Parathyroid adenoma (tissue), 2 donors: ENCODE data around the gene DDX49.

ENCODE experiments used
- H2AFZ ChIP-seq: fragments of 300-600 bp; sonication (generic); one replicate; pipeline ENCODE4 v1.7.0; 2017; ENCODE audit warnings: antibody characterized with exemption, mild to moderate bottlenecking
- H3K27ac ChIP-seq: fragments of 300-600 bp; sonication (generic); one replicate; pipeline ENCODE4 v1.7.0; 2017
- H3K27me3 ChIP-seq: fragments of 300-600 bp; sonication (generic); one replicate; pipeline ENCODE4 v1.7.0; 2017; ENCODE audit warnings: low read length; ENCODE audit not compliant: control insufficient read depth, insufficient read depth
- H3K36me3 ChIP-seq: fragments of 300-600 bp; sonication (generic); one replicate; pipeline ENCODE4 v1.7.0; 2017; ENCODE audit warnings: low read length; ENCODE audit not compliant: control insufficient read depth, insufficient read depth
- H3K4me1 ChIP-seq: fragments of 300-600 bp; sonication (generic); one replicate; pipeline ENCODE4 v1.7.0; 2017; ENCODE audit warnings: control low read depth
- H3K4me2 ChIP-seq: fragments of 300-600 bp; sonication (generic); one replicate; pipeline ENCODE4 v1.7.0; 2017; ENCODE audit warnings: low read length
- H3K4me3 ChIP-seq: fragments of 300-600 bp; sonication (generic); one replicate; pipeline ENCODE4 v1.7.0; 2017; ENCODE audit warnings: low read depth, low read length
- H3K79me2 ChIP-seq: fragments of 300-600 bp; sonication (generic); one replicate; pipeline ENCODE4 v1.7.0; 2017; ENCODE audit warnings: control low read depth
- H3K9ac ChIP-seq: fragments of 300-600 bp; sonication (generic); one replicate; pipeline ENCODE4 v1.7.0; 2017; ENCODE audit warnings: mild to moderate bottlenecking
- H3K9me3 ChIP-seq: fragments of 300-600 bp; sonication (generic); one replicate; pipeline ENCODE4 v1.7.0; 2017; ENCODE audit warnings: low read length; ENCODE audit not compliant: control insufficient read depth
- CTCF ChIP-seq: fragments of 300-600 bp; sonication (generic); IDR thresholded peaks from one replicate; pipeline ENCODE4 v1.7.0; 2017; ENCODE audit warnings: antibody characterized with exemption, mild to moderate bottlenecking
- donor health status: primary hyperparathyroidism.

DDX49 gene

GRCh38 chr19:18961767-18962620 lies 42.5 kb downstream of the DDX49 start:
- H3K4me3 ChIP-seq = no peak overlapping the region
- H3K36me3 ChIP-seq = no peaks in the 10 kb centered on the region
- peaks cover 7% of the 10 kb centered on the region for H3K4me1 ChIP-seq
- H3K27ac ChIP-seq = no peak overlapping the region
- no peak overlapping the region for H3K9ac ChIP-seq
- H3K9me3 ChIP-seq = no peaks in the 10 kb centered on the region
- no peak overlapping the region for H3K4me2 ChIP-seq
- H3K79me2 ChIP-seq = no peaks in the 10 kb centered on the region
- no peak overlapping the region for H2AFZ ChIP-seq
- H3K27me3 ChIP-seq = no peaks in the 10 kb centered on the region
- TF ChIP-seq CTCF = no peak

GRCh38 chr19:18964121-18964520 lies 44.6 kb downstream of the DDX49 start:
- Histone ChIP-seq H3K27ac (no peak overlapping the region), H3K36me3 (no peaks in the 10 kb centered on the region), H3K9me3 (no peaks in the 10 kb centered on the region), H3K27me3 (no peaks in the 10 kb centered on the region), H2AFZ (no peak overlapping the region), H3K9ac (no peak overlapping the region), H3K4me3 (no peak overlapping the region), H3K4me2 (no peak overlapping the region), H3K79me2 (no peaks in the 10 kb centered on the region), H3K4me1 (peaks cover 14% of the 10 kb centered on the region)
- TF ChIP-seq CTCF = no peak

GRCh38 chr19:18966307-18966706 lies 46.8 kb downstream of the DDX49 start:
- Histone ChIP-seq H3K27me3 (no peaks in the 10 kb centered on the region), H3K27ac (peak overlapping the region; percentile 89), H3K9me3 (no peaks in the 10 kb centered on the region), H3K79me2 (no peaks in the 10 kb centered on the region), H3K4me2 (no peak overlapping the region), H3K9ac (no peak overlapping the region), H2AFZ (peak overlapping the region; percentile 34), H3K36me3 (no peaks in the 10 kb centered on the region), H3K4me1 (peaks cover 17% of the 10 kb centered on the region), H3K4me3 (peak overlapping the region; percentile 8)
- TF ChIP-seq CTCF = no peak

- no peaks in the 10 kb centered on the region for H3K36me3 ChIP-seq
- peaks cover 17% of the 10 kb centered on the region for H3K4me1 ChIP-seq
- peak overlapping the region; percentile 72 for H2AFZ ChIP-seq
- peak overlapping the region; percentile 58 for H3K4me3 ChIP-seq
- no peaks in the 10 kb centered on the region for H3K79me2 ChIP-seq
- peak overlapping the region; percentile 89 for H3K27ac ChIP-seq
- H3K27me3 ChIP-seq = no peaks in the 10 kb centered on the region
- H3K9ac ChIP-seq = no peak overlapping the region
- H3K4me2 ChIP-seq = peak overlapping the region; percentile 95
- H3K9me3 ChIP-seq = no peaks in the 10 kb centered on the region
- no peak for TF ChIP-seq CTCF
Measured at GRCh38 chr19:18967358-18968146, 48.0 kb downstream of the DDX49 start.
